Dermis blood vessel endothelial cell (primary cell): Measurements from ENCODE around the gene JAZF1. TPM values are rescaled to one million over a fixed set of nuclear protein-coding genes. Genes with fewer than 3 reads are reported as not detected.

Experiments used
- DNase-seq: peaks from one replicate; pipeline ENCODE4 v3.0.0; 2010
- total RNA-seq: library from RNA; depleted of rRNA; stranded (reverse); fragments of >200 nt; gene quantifications from 2 replicates; pipeline ENCODE4 v1.2.3, GENCODE V29; 2014

JAZF1 gene
- total RNA-seq, 1 donor from 2014 or later, result 3.6 TPM

- no peak for DNase-seq
These were observed 217.5 kb downstream of the JAZF1 start for GRCh38 chr7:27963056-27963455.

- no peak for DNase-seq
These were observed 218.3 kb downstream of the JAZF1 start for GRCh38 chr7:27962273-27962672.

GRCh38 chr7:27961255-27961654 is 219.3 kb downstream of the JAZF1 start:
- DNase-seq, result peak; percentile 16

- no peak for DNase-seq
These were observed 220.2 kb downstream of the JAZF1 start for GRCh38 chr7:27960415-27960814.

- DNase-seq, result no peak
These were observed 221.6 kb downstream of the JAZF1 start for GRCh38 chr7:27958933-27959548.

- no peak for DNase-seq
These were observed 225.0 kb downstream of the JAZF1 start for GRCh38 chr7:27955596-27955995.

GRCh38 chr7:27955011-27955410 is 225.6 kb downstream of the JAZF1 start:
- DNase-seq, result no peak

- no peak for DNase-seq
These were observed 226.8 kb downstream of the JAZF1 start for GRCh38 chr7:27953777-27954176.

- DNase-seq, result no peak
These were observed 227.2 kb downstream of the JAZF1 start for GRCh38 chr7:27953361-27953760.

- DNase-seq, result no peak
These were observed 227.9 kb downstream of the JAZF1 start for GRCh38 chr7:27952456-27953285.

GRCh38 chr7:27950123-27950522 is 230.5 kb downstream of the JAZF1 start:
- no peak for DNase-seq

GRCh38 chr7:27948861-27949260 is 231.7 kb downstream of the JAZF1 start:
- no peak for DNase-seq

GRCh38 chr7:27947586-27948278 is 232.9 kb downstream of the JAZF1 start:
- no peak for DNase-seq

GRCh38 chr7:27946351-27946750 is 234.2 kb downstream of the JAZF1 start:
- DNase-seq, result no peak

- no peak for DNase-seq
These were observed 235.4 kb downstream of the JAZF1 start for GRCh38 chr7:27945058-27945795.

GRCh38 chr7:27944643-27945042 is 236.0 kb downstream of the JAZF1 start:
- no peak for DNase-seq

- DNase-seq, result no peak
These were observed 237.4 kb downstream of the JAZF1 start for GRCh38 chr7:27943241-27943640.

GRCh38 chr7:27942711-27943110 is 237.9 kb downstream of the JAZF1 start:
- DNase-seq, result no peak

GRCh38 chr7:27941522-27941921 is 239.1 kb downstream of the JAZF1 start:
- no peak for DNase-seq

- no peak for DNase-seq
These were observed 240.3 kb downstream of the JAZF1 start for GRCh38 chr7:27940341-27940740.

- no peak for DNase-seq
These were observed 240.7 kb downstream of the JAZF1 start for GRCh38 chr7:27939893-27940292.

- DNase-seq, result no peak
These were observed 243.9 kb downstream of the JAZF1 start for GRCh38 chr7:27936768-27937102.
